ENCODE results near the gene MCHR2.
"Not testable (repeated sequence)": the region's sequence is repeated elsewhere in the genome, so short reads cannot be mapped to it uniquely, and the experiment has no call there.

Gene MCHR2

GRCh38 chr6:99993533-99994251, at the start of gene MCHR2:
TSS of gene MCHR2 (minus strand) at chr6:99994223. CDS start at chr6:99956147, 38,076 bp downstream.
- in situ Hi-C loops (cut with MboI; ENCODE audit: low sequenced_read_pairs, unreplicated experiment), result no loop called here
- DNase-seq (ENCODE audit: low spot score), result no peak
- TF ChIP-seq CTCF (IDR thresholded peaks at IDR 0.05; ENCODE audit: borderline replicate concordance, control extremely low read depth, extremely low read depth, insufficient read depth, missing control alignments), result no peak

- in situ Hi-C loops (cut with MboI; ENCODE audit: low sequenced_read_pairs, unreplicated experiment), result not testable (repeated sequence)
These were observed 44.5 kb upstream of the MCHR2 start for GRCh38 chr6:100038546-100038945.

DNA sequence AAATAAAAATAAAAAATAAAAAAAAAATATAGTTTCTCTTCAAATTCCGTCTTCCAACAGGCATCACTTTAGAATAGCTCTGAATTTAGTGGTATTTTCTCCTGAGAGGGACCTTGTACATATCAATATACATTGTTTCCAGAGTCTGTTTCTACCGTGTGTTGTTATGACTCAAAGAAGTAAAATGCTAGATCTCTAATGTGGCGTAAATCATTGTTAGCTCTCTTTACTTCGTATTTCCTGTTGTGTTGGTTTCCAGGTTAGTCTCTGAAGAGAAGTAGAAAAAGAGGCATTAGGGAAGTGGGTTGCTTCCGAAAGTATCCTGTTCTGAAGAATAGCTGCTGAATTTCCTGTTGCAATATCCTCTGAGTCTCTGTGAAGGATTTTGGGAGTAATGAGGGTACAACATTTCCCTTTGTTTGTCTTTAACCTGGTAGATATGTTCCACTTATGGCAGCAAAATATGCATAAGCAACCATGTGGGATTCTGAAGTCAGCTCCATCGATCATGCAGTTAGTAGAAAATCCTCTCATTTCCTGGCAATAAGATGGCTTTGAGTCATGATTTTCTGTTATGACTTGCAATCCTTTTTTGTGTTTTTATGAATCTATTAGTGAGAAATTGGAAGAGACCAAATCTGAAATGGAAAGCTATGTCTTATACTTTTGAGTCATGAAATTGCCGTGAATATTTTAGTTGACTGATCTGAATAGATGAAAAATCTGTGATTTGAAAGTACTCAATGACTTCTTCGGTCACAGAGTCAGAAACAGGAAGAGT, 42.0 kb upstream of the MCHR2 start:
- no peak for DNase-seq (ENCODE audit: low spot score)
- in situ Hi-C loops (cut with MboI; ENCODE audit: low sequenced_read_pairs, unreplicated experiment), result no loop called here
- no peak for TF ChIP-seq CTCF (IDR thresholded peaks at IDR 0.05; ENCODE audit: borderline replicate concordance, control extremely low read depth, extremely low read depth, insufficient read depth, missing control alignments)

More at GRCh38 chr6:100038546-100038945, 44.5 kb upstream of the MCHR2 start:
- DNase-seq (ENCODE audit: low spot score), result not testable (repeated sequence)

DNA sequence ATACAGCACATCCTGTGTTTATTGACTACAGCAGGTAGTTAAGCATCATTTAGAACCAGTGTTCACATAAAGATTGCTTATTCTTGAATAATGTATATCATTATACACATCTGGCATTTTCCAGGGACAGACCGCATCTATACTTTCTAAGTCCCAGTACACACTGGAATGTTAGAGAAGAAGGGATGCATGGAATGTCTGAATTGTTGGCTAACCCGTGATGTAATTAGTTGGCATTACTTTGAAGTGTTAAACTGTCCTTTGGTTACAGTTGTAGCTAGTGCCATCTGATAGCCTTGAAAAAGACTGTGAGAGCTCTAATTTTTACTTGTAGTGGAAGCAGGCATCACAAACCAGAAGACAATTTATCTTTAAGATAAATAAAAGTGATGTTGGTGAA, 29.8 kb upstream of the MCHR2 start:
- DNase-seq (ENCODE audit: low spot score), result no peak
- in situ Hi-C loops (cut with MboI; ENCODE audit: low sequenced_read_pairs, unreplicated experiment), result no loop called here

DNA sequence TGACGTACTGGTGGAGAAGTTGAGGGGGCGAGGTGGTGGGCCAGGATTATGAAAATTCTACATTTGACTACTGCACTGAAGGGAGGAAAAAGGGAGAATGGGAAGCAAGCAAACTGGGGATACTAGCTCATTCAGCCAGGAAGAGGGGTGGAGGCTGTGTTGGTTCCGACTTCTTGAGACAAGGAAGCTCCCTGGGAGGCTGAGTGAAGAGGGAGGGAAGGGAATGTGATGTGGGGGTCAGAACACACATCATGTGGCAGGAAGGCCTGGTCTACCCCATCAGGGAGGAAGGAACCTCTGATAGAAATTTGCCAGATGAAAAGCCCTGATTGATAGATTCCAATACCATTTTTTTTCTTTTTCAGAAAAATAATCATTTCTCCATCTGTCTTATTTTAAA, 28.8 kb upstream of the MCHR2 start:
- DNase-seq (ENCODE audit: low spot score), result no peak
- in situ Hi-C loops (cut with MboI; ENCODE audit: low sequenced_read_pairs, unreplicated experiment), result no loop called here
- no peak for TF ChIP-seq CTCF (IDR thresholded peaks at IDR 0.05; ENCODE audit: borderline replicate concordance, control extremely low read depth, extremely low read depth, insufficient read depth, missing control alignments)

More for the DNA sequence above, 29.8 kb upstream of the MCHR2 start:
- no peak for TF ChIP-seq CTCF (IDR thresholded peaks at IDR 0.05; ENCODE audit: borderline replicate concordance, control extremely low read depth, extremely low read depth, insufficient read depth, missing control alignments)

GRCh38 chr6:100008857-100009256, 14.8 kb upstream of the MCHR2 start:
- in situ Hi-C loops (cut with MboI; ENCODE audit: low sequenced_read_pairs, unreplicated experiment), result loop anchor here (10.0 kb wide), 1 partner anchor 86 kb away; no protein-coding TSS in a partner anchor
- DNase-seq (ENCODE audit: low spot score), result no peak
- no peak for TF ChIP-seq CTCF (IDR thresholded peaks at IDR 0.05; ENCODE audit: borderline replicate concordance, control extremely low read depth, extremely low read depth, insufficient read depth, missing control alignments)

DNA sequence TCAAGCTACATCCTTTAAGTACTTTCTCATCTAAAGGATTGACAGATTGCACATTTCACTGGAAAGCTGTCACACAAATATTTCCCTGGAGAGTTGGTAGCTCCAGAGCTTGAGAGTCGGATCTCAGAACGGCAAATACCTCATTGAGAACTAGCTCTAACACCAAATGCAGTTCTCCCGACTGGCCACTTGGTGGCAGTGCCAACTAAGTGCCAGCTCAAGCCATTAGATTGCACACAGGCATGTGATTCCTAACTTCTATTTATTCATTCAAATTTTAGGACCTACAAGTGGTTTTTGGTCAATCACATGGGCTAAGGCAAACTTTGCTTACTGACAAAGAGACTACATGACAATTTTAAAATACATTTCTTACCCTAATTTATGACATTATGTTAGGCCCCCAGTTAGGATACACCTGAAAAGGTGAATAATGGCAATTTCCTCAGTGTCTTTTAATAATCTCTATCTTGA, 7.9 kb upstream of the MCHR2 start:
- in situ Hi-C loops (cut with MboI; ENCODE audit: low sequenced_read_pairs, unreplicated experiment), result loop anchor here (10.0 kb wide), 1 partner anchor 93 kb away; no protein-coding TSS in a partner anchor
- DNase-seq (ENCODE audit: low spot score), result peak; percentile 47
- peak; percentile 90 for TF ChIP-seq CTCF (IDR thresholded peaks at IDR 0.05; ENCODE audit: borderline replicate concordance, control extremely low read depth, extremely low read depth, insufficient read depth, missing control alignments)
